ENCODE data around the gene RHBDL3.

DNA sequence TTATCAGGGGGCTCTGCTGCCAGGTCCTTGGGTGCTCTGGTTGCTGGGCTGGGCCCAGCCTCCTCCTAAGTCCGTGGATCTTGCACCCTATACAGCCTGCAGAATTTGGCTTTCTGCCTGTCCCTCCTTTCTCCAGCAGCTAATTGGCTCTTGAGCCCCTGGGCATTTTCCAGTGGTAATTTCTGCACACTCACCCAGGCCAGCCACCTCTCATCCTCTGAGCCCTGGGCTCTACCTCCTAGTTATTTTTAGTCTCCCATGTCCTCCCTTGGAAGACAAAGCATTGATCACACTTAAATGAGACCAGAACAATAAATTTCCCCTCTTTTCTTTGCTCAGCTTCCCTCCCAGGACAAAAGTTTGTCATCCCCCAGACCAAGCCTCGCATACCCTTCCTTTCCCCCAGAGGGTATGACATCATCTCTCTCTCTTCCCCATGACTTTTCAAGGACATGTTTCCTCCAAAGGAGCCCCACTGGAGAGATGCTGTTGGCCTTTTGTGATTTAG, 38.2 kb downstream of the RHBDL3 start:
- TF ChIP-seq POLR2A (IDR thresholded peaks at IDR 0.05) = no peak
- no peak for TF ChIP-seq CTCF (IDR thresholded peaks at IDR 0.05)
- TF ChIP-seq EP300 (IDR thresholded peaks at IDR 0.05) = no peak

Measured in tibial nerve (tissue), 4 donors.